D721Med (cell line): ENCODE measurements around the gene ATM.
"Not testable (repeated sequence)": the region's sequence is repeated elsewhere in the genome, so short reads cannot be mapped to it uniquely, and the experiment has no call there.

Experiments
- DNase-seq: peaks from one replicate; pipeline ENCODE4 v3.0.0; 2011; ENCODE audit warnings: low spot score; ENCODE audit not compliant: insufficient read length
- FAIRE-seq: peaks from 2 replicates; lab custom pipeline; 2011; peaks lifted over from hg19 to GRCh38; lab: Jason Lieb, UNC
- TF ChIP-seq, protein P1 (sequence below): IDR thresholded peaks from 2 replicates; pipeline ENCODE4 v1.5.1; 2012; ENCODE audit warnings: mild to moderate bottlenecking, control low read depth; ENCODE audit not compliant: insufficient read depth; ENCODE audit errors: missing control alignments

Gene ATM

GRCh38 chr11:108286370-108286769, 63.5 kb downstream of the ATM start:
- TF ChIP-seq, protein P1, sequence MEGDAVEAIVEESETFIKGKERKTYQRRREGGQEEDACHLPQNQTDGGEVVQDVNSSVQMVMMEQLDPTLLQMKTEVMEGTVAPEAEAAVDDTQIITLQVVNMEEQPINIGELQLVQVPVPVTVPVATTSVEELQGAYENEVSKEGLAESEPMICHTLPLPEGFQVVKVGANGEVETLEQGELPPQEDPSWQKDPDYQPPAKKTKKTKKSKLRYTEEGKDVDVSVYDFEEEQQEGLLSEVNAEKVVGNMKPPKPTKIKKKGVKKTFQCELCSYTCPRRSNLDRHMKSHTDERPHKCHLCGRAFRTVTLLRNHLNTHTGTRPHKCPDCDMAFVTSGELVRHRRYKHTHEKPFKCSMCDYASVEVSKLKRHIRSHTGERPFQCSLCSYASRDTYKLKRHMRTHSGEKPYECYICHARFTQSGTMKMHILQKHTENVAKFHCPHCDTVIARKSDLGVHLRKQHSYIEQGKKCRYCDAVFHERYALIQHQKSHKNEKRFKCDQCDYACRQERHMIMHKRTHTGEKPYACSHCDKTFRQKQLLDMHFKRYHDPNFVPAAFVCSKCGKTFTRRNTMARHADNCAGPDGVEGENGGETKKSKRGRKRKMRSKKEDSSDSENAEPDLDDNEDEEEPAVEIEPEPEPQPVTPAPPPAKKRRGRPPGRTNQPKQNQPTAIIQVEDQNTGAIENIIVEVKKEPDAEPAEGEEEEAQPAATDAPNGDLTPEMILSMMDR, result no peak
- FAIRE-seq (no peak), DNase-seq (no peak)

- FAIRE-seq (no peak), DNase-seq (no peak)
- TF ChIP-seq, protein P1, result no peak
These were observed 64.1 kb downstream of the ATM start for GRCh38 chr11:108286956-108287355.

DNA sequence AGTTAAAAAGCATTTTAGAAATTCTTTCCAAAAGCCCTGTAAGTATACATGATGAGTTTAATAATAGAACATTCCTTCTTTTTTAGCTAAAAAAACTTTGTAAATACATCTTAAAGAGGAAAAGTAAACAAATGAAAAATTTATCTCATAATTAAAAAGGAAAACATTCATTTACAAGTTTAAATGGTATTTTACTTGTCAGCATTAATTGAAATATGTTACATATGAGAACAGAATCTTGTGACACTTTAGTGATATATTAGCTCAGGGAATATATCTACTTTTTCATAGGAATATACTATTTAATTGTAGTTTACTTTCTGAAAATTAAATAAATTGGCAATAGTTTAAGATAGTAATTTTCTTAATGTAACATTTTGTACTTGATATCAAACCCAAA, 66.2 kb downstream of the ATM start:
- FAIRE-seq, DNase-seq: not testable (repeated sequence)

DNA sequence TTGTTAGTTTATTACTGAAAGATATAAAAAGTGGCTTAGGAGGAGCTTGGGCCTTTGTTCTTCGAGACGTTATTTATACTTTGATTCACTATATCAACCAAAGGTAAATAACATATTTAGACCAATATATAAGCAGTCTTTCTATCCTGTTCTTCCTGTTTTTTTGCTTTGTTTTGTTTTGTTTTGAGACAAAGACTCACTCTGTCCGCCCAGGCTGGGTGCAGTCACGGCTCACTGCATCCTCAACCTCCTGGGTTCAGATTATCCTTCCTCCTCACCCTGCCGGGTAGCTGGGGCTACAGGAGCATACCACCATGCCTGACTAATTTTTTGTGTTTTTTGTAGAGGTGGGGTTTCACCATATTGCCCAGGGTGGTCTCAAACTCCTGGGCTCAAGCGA, 66.8 kb downstream of the ATM start:
- TF ChIP-seq, protein P1, result no peak
- DNase-seq (no peak), FAIRE-seq (no peak)

GRCh38 chr11:108293229-108293628, 70.4 kb downstream of the ATM start:
- TF ChIP-seq, protein P1, result no peak
- DNase-seq, result no peak
- no peak for FAIRE-seq

DNA sequence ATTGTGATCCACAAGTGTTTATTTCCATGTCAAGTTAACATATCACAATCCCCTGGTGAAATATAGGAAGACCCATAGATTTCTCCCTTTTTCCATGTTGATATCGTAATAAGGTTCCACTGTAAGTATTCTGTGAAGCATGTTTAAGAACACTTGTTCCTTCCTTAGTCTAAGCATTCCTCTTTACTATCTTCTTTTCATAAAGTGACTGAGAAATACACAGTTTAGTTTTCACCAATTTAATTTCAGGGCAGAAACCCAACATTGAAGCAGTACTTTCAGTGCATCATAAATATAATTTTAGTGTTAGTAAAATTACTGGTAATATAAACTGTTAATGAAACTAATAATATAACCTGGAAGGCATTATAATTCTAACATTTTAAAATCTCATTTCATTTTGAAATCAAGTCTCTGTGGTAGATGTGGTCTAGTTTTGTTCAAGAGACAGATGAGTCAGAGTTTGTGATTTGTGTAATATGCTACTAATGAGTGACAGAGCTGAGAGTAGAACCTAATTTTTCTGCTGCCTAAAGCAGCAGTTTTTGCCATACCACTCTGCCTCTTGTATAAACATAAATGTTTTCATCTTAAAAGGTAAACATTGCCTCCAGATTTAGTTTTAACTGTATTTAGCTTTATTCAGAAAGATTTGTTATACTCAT, 79.4 kb downstream of the ATM start:
- no peak for DNase-seq
- TF ChIP-seq, protein P1, result no peak
- no peak for FAIRE-seq

DNA sequence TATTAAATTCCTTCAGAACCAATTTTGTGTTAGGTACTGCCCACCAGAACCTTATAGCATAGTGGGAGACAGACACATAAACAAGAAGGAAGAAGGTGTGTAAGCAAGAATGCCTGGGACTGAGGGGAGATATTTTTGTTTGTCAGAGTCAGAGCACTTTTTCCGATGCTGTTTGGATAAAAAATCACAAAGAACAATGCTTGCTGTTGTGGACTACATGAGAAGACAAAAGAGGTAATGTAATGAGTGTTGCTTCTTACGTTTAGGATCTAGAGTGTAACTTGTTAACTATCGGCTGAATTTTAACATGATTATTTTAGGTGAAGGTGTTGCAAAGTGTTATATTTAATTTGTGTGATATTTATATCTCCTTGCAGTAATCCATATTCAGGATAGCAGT, 84.9 kb downstream of the ATM start:
- no peak for DNase-seq
- peak; percentile 41 for FAIRE-seq

More for the DNA sequence above, 84.9 kb downstream of the ATM start:
- TF ChIP-seq, protein P1, result no peak
